ENCODE measurements around the gene PIK3C2G.

DNA sequence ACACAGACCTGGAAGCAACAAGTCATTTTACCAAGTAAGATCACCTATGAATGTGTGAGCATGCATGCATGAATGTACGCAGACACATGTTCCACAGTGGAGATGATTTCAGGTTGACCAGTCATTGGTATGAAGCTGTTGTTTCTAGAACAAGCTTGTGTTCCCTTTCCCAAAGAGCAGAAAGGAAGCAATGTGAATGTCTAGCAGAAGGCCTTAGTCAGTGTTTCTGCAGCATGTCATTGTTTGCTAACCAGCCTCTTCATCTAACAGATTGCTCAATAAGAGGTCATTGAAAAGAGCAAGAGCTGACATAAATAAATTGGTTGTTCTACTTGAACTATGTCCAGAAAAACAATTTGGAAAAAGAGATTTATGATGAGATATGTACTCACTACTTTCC, 285.1 kb downstream of the PIK3C2G start:
- TF ChIP-seq, protein P1, sequence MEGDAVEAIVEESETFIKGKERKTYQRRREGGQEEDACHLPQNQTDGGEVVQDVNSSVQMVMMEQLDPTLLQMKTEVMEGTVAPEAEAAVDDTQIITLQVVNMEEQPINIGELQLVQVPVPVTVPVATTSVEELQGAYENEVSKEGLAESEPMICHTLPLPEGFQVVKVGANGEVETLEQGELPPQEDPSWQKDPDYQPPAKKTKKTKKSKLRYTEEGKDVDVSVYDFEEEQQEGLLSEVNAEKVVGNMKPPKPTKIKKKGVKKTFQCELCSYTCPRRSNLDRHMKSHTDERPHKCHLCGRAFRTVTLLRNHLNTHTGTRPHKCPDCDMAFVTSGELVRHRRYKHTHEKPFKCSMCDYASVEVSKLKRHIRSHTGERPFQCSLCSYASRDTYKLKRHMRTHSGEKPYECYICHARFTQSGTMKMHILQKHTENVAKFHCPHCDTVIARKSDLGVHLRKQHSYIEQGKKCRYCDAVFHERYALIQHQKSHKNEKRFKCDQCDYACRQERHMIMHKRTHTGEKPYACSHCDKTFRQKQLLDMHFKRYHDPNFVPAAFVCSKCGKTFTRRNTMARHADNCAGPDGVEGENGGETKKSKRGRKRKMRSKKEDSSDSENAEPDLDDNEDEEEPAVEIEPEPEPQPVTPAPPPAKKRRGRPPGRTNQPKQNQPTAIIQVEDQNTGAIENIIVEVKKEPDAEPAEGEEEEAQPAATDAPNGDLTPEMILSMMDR (IDR thresholded peaks at IDR 0.05; ENCODE audit: borderline replicate concordance, extremely low read depth, low read length, poor library complexity, severe bottlenecking): no peak
- no peak for TF ChIP-seq EZH2 (IDR thresholded peaks at IDR 0.05; ENCODE audit: borderline replicate concordance, low read depth, low read length, severe bottlenecking)

Measured in DND-41 (cell line).